Measurements from ENCODE around the gene GALNT18. TPM values are rescaled to one million over a fixed set of nuclear protein-coding genes. Genes with fewer than 3 reads are reported as not detected.

Gene GALNT18
- total RNA-seq, 3 donors from 2014 or later (not counting 1 experiment from before 2014, with no cell fraction given), result 0.18 to 0.42 (median 0.38) TPM

GRCh38 chr11:11389238-11389637 lies 232.6 kb downstream of the GALNT18 start:
- Histone ChIP-seq H3K9me3 (ENCODE audit: control insufficient read depth, insufficient read depth, low read length) (no peaks in the 10 kb centered on the region), H3K27me3 (ENCODE audit: control insufficient read depth, insufficient read depth, low read length) (no peaks in the 10 kb centered on the region), H3K4me3 (ENCODE audit: low read length) (no peak overlapping the region), H3K27ac (ENCODE audit: low read length) (no peak overlapping the region), H3K36me3 (ENCODE audit: control insufficient read depth, insufficient read depth, low read length) (no peaks in the 10 kb centered on the region), H3K4me1 (ENCODE audit: control insufficient read depth, insufficient read depth, low read length) (no peaks in the 10 kb centered on the region)
- intact Hi-C loops (cut with micrococcal nuclease), result no loop called here
- 86% methylated on average over 4 of the region's 4 CpGs for WGBS (ENCODE audit: insufficient coverage)
- peaks cover 0 to 6% of the 10 kb centered on the region in 2 donors for H3K27me3 Mint-ChIP-seq (ENCODE audit: low read depth in 2 of 2)
- H3K4me3 Mint-ChIP-seq, result no peak overlapping the region
- TF ChIP-seq, protein P1, sequence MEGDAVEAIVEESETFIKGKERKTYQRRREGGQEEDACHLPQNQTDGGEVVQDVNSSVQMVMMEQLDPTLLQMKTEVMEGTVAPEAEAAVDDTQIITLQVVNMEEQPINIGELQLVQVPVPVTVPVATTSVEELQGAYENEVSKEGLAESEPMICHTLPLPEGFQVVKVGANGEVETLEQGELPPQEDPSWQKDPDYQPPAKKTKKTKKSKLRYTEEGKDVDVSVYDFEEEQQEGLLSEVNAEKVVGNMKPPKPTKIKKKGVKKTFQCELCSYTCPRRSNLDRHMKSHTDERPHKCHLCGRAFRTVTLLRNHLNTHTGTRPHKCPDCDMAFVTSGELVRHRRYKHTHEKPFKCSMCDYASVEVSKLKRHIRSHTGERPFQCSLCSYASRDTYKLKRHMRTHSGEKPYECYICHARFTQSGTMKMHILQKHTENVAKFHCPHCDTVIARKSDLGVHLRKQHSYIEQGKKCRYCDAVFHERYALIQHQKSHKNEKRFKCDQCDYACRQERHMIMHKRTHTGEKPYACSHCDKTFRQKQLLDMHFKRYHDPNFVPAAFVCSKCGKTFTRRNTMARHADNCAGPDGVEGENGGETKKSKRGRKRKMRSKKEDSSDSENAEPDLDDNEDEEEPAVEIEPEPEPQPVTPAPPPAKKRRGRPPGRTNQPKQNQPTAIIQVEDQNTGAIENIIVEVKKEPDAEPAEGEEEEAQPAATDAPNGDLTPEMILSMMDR (IDR thresholded peaks at IDR 0.05), result no peak
- no peaks in the 10 kb centered on the region for H3K9me3 Mint-ChIP-seq
- no peak overlapping the region for H3K27ac Mint-ChIP-seq
- H3K36me3 Mint-ChIP-seq, result no peaks in the 10 kb centered on the region
- H3K4me1 Mint-ChIP-seq, result peaks cover 0 to 8% of the 10 kb centered on the region in 2 donors
- no peak for DNase-seq
- ATAC-seq, result no peak

- 67% methylated on average over 10 of the region's 10 CpGs for WGBS (ENCODE audit: insufficient coverage)
- TF ChIP-seq, protein P1 (IDR thresholded peaks at IDR 0.05), result no peak
- peaks cover 0 to 8% of the 10 kb centered on the region in 2 donors for H3K4me1 Mint-ChIP-seq
- no peaks in the 10 kb centered on the region for H3K36me3 Mint-ChIP-seq
- DNase-seq (no peak), ATAC-seq (no peak)
- peaks cover 4 to 5% of the 10 kb centered on the region in 2 donors for H3K27me3 Mint-ChIP-seq (ENCODE audit: low read depth in 2 of 2)
- Histone ChIP-seq H3K27me3 (ENCODE audit: control insufficient read depth, insufficient read depth, low read length) (no peaks in the 10 kb centered on the region), H3K9me3 (ENCODE audit: control insufficient read depth, insufficient read depth, low read length) (no peaks in the 10 kb centered on the region), H3K4me1 (ENCODE audit: control insufficient read depth, insufficient read depth, low read length) (no peaks in the 10 kb centered on the region), H3K4me3 (ENCODE audit: low read length) (no peak overlapping the region), H3K36me3 (ENCODE audit: control insufficient read depth, insufficient read depth, low read length) (no peaks in the 10 kb centered on the region), H3K27ac (ENCODE audit: low read length) (no peak overlapping the region)
- intact Hi-C loops (cut with micrococcal nuclease), result no loop called here
- H3K9me3 Mint-ChIP-seq, result no peaks in the 10 kb centered on the region
- H3K4me3 Mint-ChIP-seq, result no peak overlapping the region
- H3K27ac Mint-ChIP-seq, result no peak overlapping the region
Observed at GRCh38 chr11:11387622-11388305, 234.0 kb downstream of the GALNT18 start.

DNA sequence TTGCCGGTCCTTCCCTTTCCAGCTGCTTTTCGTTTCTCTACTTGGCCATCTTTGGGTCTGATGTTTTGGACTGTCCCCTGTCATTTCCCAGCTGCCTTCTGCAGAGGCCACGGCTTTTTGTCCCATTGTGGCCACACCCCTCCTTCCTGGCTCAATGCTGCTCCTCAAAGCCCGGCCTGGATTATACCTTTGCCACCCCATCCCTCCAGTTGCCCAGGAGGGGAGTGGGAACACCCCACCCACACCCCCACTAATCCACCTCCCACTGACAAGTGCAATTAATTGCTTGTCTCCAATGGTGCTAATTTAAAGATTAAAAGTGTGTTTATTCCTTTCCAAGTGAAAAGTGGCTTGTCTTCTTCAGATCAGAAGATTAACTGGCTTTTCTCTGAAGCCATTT lies 234.6 kb downstream of the GALNT18 start:
- Histone ChIP-seq H3K4me1 (ENCODE audit: control insufficient read depth, insufficient read depth, low read length) (no peaks in the 10 kb centered on the region), H3K27me3 (ENCODE audit: control insufficient read depth, insufficient read depth, low read length) (no peaks in the 10 kb centered on the region), H3K4me3 (ENCODE audit: low read length) (no peak overlapping the region), H3K36me3 (ENCODE audit: control insufficient read depth, insufficient read depth, low read length) (no peaks in the 10 kb centered on the region), H3K27ac (ENCODE audit: low read length) (no peak overlapping the region), H3K9me3 (ENCODE audit: control insufficient read depth, insufficient read depth, low read length) (no peaks in the 10 kb centered on the region)
- DNase-seq, result no peak
- ATAC-seq, result no peak
- intact Hi-C loops (cut with micrococcal nuclease), result no loop called here
- peaks cover 4 to 7% of the 10 kb centered on the region in 2 donors for H3K27me3 Mint-ChIP-seq (ENCODE audit: low read depth in 2 of 2)
- no peaks in the 10 kb centered on the region for H3K36me3 Mint-ChIP-seq
- TF ChIP-seq, protein P1 (IDR thresholded peaks at IDR 0.05), result no peak
- H3K9me3 Mint-ChIP-seq, result no peaks in the 10 kb centered on the region
- WGBS (ENCODE audit: insufficient coverage), result 76% methylated on average over 4 of the region's 4 CpGs
- H3K4me3 Mint-ChIP-seq, result no peak overlapping the region
- peaks cover 0 to 8% of the 10 kb centered on the region in 2 donors for H3K4me1 Mint-ChIP-seq
- no peak overlapping the region for H3K27ac Mint-ChIP-seq

DNA sequence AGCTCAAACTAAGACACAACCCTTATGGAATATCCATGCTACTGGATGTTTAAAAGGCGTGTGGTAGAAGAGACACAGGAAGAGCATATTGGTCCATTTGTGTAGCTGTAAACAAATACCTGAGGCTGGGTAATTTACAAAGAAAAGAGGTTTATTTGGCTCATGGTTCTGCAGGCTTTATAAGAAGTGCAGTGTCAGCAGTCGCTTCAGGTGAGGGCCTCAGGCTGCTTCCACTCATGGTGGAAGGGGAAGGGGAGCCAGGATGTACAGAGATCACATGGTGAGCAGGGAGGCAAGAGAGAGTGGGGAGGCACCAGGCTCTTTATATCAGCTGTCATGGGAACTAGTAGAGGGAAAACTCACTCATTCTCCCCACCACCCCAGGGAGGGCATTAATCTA lies 237.0 kb downstream of the GALNT18 start:
- no peaks in the 10 kb centered on the region for H3K4me1 ChIP-seq (ENCODE audit: control insufficient read depth, insufficient read depth, low read length)
- H3K4me3 Mint-ChIP-seq, result no peak overlapping the region
- H3K4me3 ChIP-seq (ENCODE audit: low read length), result no peak overlapping the region
- intact Hi-C loops (cut with micrococcal nuclease), result no loop called here
- H3K27me3 Mint-ChIP-seq (ENCODE audit: low read depth in 2 of 2), result peaks cover 7 to 16% of the 10 kb centered on the region in 2 donors
- WGBS (ENCODE audit: insufficient coverage), result 86% methylated on average over 2 of the region's 2 CpGs
- no peak for DNase-seq
- H3K27ac Mint-ChIP-seq, result no peak overlapping the region
- no peaks in the 10 kb centered on the region for H3K36me3 ChIP-seq (ENCODE audit: control insufficient read depth, insufficient read depth, low read length)
- no peaks in the 10 kb centered on the region for H3K9me3 ChIP-seq (ENCODE audit: control insufficient read depth, insufficient read depth, low read length)
- no peaks in the 10 kb centered on the region for H3K9me3 Mint-ChIP-seq
- TF ChIP-seq, protein P1 (IDR thresholded peaks at IDR 0.05), result no peak
- no peaks in the 10 kb centered on the region for H3K27me3 ChIP-seq (ENCODE audit: control insufficient read depth, insufficient read depth, low read length)
- H3K4me1 Mint-ChIP-seq, result peaks cover 0 to 8% of the 10 kb centered on the region in 2 donors
- no peak overlapping the region for H3K27ac ChIP-seq (ENCODE audit: low read length)
- no peak for ATAC-seq
- H3K36me3 Mint-ChIP-seq, result no peaks in the 10 kb centered on the region

All from natural killer cell (primary cell).